Lower lobe of right lung (tissue), 2 donors: Measurements from ENCODE around the gene CLSTN2. TPM values are rescaled to one million over a fixed set of nuclear protein-coding genes. Genes with fewer than 3 reads are reported as not detected.

Experiments
- ATAC-seq, 2 donors: fragments of 200-7000 bp; cut with Tn5 transposase; one replicate each; pipeline ENCODE4 v1.9.1; 2020 to 2022; ENCODE audit warnings: mild to moderate bottlenecking in 2 of 2, moderate library complexity in 2 of 2
- DNase-seq: peaks from one replicate; pipeline ENCODE4 v3.0.0-alpha.2; 2020
- H3K27ac ChIP-seq: fragments of 200-600 bp; one replicate; pipeline ENCODE4 v1.8.0; 2022
- H3K27me3 ChIP-seq: fragments of 200-600 bp; one replicate; pipeline ENCODE4 v1.8.0; 2022; ENCODE audit warnings: low read depth
- H3K36me3 ChIP-seq: fragments of 200-600 bp; one replicate; pipeline ENCODE4 v1.8.0; 2022; ENCODE audit warnings: mild to moderate bottlenecking
- H3K4me1 ChIP-seq: fragments of 200-600 bp; one replicate; pipeline ENCODE4 v1.8.0; 2022
- H3K4me3 ChIP-seq: fragments of 200-600 bp; one replicate; pipeline ENCODE4 v1.8.0; 2022; ENCODE audit warnings: mild to moderate bottlenecking
- H3K9me3 ChIP-seq: fragments of 200-600 bp; one replicate; pipeline ENCODE4 v1.8.0; 2022
- intact Hi-C: fragments of 100-400 bp; cut with DNase I; formaldehyde crosslinking; loops from one replicate; pipeline ENCODE4 v1.11.0; 2022
- total RNA-seq: library from RNA; stranded (reverse); fragmentation: NEBNext Ultra II Directional; extraction: Animal tissue kit (Norgen Biotek cat#: 25700); gene quantifications from one replicate; pipeline ENCODE4 v1.2.1, GENCODE V29; 2021
- TF ChIP-seq, protein P1 (sequence below): fragments of 200-600 bp; IDR thresholded peaks from one replicate; pipeline ENCODE4 v1.8.0; 2022; ENCODE audit warnings: antibody characterized with exemption, mild to moderate bottlenecking
- donor health status: DM: no; HTN: yes; CAD: no; lungs with severe emphysema.

Gene CLSTN2
- total RNA-seq, 1 donor from 2014 or later, result 4.5 TPM

DNA sequence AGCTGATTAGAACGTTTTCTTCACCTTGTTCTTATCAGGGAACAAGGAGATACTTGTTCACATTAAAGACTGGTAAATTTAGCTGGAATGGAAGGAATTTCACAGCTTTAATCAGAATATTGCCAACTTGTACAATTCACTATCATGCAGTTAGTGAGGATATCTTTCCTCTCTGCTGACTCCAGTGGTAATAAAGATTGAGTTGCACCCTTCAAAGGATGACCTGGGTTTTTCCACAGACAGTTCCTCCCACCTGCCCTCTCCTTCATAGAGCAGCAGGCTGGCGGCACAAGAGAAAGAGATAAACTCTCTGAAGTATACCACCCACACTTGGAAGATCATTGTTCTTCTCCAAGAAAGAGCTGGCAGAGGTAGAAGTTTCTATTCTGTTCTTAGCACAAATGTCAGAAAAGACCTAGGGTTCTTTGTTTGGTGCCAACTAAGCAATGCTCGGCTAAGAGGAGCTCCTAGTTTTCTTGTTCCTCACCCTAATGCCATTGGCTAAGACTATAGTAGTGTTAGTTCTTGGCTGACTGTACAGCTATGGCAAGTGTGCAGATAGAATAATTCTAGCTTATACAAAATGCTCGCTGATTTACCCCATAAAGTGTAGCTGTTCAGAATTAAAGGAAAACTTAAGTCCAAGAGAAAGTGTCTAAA, 169.1 kb downstream of the CLSTN2 start:
- Histone ChIP-seq H3K9me3 (no peaks in the 10 kb centered on the region), H3K4me1 (no peaks in the 10 kb centered on the region), H3K4me3 (no peak overlapping the region), H3K36me3 (no peaks in the 10 kb centered on the region), H3K27me3 (no peaks in the 10 kb centered on the region), H3K27ac (no peak overlapping the region)
- ATAC-seq, result no peak
- TF ChIP-seq, protein P1, sequence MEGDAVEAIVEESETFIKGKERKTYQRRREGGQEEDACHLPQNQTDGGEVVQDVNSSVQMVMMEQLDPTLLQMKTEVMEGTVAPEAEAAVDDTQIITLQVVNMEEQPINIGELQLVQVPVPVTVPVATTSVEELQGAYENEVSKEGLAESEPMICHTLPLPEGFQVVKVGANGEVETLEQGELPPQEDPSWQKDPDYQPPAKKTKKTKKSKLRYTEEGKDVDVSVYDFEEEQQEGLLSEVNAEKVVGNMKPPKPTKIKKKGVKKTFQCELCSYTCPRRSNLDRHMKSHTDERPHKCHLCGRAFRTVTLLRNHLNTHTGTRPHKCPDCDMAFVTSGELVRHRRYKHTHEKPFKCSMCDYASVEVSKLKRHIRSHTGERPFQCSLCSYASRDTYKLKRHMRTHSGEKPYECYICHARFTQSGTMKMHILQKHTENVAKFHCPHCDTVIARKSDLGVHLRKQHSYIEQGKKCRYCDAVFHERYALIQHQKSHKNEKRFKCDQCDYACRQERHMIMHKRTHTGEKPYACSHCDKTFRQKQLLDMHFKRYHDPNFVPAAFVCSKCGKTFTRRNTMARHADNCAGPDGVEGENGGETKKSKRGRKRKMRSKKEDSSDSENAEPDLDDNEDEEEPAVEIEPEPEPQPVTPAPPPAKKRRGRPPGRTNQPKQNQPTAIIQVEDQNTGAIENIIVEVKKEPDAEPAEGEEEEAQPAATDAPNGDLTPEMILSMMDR, result no peak
- intact Hi-C loops, result no loop called here
- DNase-seq, result no peak

DNA sequence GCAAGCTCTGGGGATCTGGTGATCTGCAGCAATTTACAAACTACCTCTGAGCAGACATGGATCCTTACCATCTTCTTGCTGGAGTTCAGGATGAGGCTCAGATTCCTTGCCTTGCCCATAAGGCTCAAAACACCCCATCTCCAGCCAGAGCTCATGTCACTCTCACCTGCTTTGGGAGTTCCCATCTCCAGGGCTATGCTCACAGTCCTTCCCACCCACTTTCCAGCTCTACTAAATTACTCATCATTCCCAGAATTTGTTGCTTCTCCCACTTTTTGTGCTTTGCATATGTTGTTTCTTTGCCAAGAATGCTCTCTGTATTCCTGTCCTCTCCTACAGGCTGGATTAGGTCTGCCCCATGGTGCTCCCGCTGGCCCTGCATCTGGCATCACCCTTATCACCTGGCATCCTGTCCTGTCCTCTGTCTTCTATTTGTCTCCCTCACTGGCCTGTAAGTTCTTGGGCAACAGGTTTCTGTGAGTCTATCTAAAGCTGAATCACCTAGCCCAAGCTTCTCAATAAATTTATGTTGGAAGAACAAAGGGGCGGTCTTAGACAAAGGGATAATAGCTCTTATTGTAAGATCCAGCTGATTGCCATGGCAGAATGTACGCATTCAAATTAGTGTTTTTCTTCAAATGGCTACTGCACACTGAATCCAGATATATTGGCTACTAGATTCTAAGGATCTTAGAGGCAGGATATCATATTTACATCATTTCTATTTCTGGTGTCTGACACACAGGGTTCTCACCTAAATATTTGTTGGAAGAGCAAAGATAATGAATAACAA, 179.2 kb downstream of the CLSTN2 start:
- Histone ChIP-seq H3K36me3 (no peaks in the 10 kb centered on the region), H3K27ac (no peak overlapping the region), H3K4me1 (no peaks in the 10 kb centered on the region), H3K4me3 (no peak overlapping the region), H3K9me3 (no peaks in the 10 kb centered on the region), H3K27me3 (no peaks in the 10 kb centered on the region)
- no peak for ATAC-seq
- no peak for DNase-seq
- TF ChIP-seq, protein P1, result no peak
- intact Hi-C loops, result no loop called here

DNA sequence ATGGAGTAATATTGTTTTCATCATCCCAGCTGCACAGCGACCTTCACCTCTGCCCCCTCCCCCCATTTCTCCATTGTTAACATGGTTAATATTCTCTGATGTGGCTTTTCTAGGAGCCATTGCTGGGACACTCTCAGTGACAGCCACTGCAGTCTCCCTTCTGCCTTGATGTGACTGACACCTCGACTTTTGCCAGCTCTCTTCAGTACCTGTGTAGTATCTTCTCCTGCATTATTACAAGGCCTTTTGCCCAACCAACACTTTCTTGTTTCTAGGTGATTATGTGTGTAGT, 179.8 kb downstream of the CLSTN2 start:
- no peak for ATAC-seq
- Histone ChIP-seq H3K27me3 (no peaks in the 10 kb centered on the region), H3K36me3 (no peaks in the 10 kb centered on the region), H3K4me1 (no peaks in the 10 kb centered on the region), H3K4me3 (no peak overlapping the region), H3K9me3 (no peaks in the 10 kb centered on the region), H3K27ac (no peak overlapping the region)
- TF ChIP-seq, protein P1, result no peak
- intact Hi-C loops, result no loop called here
- no peak for DNase-seq

DNA sequence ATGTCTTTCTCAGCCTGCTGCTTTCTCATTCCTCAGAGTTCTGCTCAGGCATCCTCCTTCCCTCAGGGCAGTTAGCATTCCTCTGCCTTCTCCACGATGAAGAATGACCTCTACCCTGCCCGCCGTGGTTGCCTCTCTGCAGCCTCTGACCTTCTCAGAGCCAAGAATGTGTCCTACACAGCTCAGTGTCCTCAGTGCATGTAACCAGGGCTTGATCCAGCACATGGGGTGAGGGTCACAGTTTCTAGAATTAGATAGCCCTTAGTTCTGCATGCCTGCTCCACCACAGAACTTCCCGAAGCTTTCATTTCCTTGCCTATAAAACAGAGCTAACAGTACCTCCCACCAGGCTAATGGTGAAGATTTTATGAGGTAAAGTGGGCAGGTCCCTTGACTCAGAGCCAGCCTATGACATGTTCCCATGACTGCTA, 182.1 kb downstream of the CLSTN2 start:
- no peaks in the 10 kb centered on the region for H3K36me3 ChIP-seq
- no peaks in the 10 kb centered on the region for H3K27me3 ChIP-seq
- DNase-seq (no peak), ATAC-seq (no peak)
- intact Hi-C loops, result no loop called here
- no peaks in the 10 kb centered on the region for H3K9me3 ChIP-seq
- no peaks in the 10 kb centered on the region for H3K4me1 ChIP-seq
- no peak overlapping the region for H3K4me3 ChIP-seq
- H3K27ac ChIP-seq, result no peak overlapping the region
- TF ChIP-seq, protein P1, result no peak

DNA sequence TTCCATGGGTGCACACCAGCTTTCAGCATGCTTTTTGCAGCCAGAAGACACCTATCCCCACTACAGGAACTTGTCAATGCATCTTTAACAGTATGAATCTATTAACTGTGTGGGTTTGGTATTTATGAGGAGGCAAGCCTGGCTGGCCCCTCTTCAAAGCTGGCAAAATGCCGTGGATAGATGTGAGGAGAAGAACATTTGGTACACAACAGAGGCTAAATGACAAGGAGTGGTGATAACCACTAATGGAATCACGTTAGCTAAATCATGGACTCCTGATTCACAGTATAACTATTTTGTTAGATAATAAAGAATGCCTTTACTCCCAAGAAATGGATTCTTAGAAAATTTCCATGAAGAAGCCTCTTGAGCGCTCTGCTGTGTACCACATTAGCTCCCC, 187.2 kb downstream of the CLSTN2 start:
- intact Hi-C loops, result no loop called here
- Histone ChIP-seq H3K36me3 (no peaks in the 10 kb centered on the region), H3K27ac (no peak overlapping the region), H3K4me3 (no peak overlapping the region), H3K4me1 (no peaks in the 10 kb centered on the region), H3K9me3 (no peaks in the 10 kb centered on the region), H3K27me3 (no peaks in the 10 kb centered on the region)
- TF ChIP-seq, protein P1, result no peak
- ATAC-seq, result no peak
- DNase-seq, result no peak
